GM19025 (cell line): Measurements from ENCODE around the gene SCGB1D4.
"Not testable (repeated sequence)": the region's sequence is repeated elsewhere in the genome, so short reads cannot be mapped to it uniquely, and the experiment has no call there.

Experiments
- ATAC-seq: cut with Tn5 transposase; IDR thresholded peaks from one replicate; pipeline ENCODE4 v1.9.1; 2021; ENCODE audit warnings: mild to moderate bottlenecking, low read depth, moderate library complexity; ENCODE audit not compliant: unreplicated experiment

SCGB1D4 gene, protein sequence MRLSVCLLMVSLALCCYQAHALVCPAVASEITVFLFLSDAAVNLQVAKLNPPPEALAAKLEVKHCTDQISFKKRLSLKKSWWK

DNA sequence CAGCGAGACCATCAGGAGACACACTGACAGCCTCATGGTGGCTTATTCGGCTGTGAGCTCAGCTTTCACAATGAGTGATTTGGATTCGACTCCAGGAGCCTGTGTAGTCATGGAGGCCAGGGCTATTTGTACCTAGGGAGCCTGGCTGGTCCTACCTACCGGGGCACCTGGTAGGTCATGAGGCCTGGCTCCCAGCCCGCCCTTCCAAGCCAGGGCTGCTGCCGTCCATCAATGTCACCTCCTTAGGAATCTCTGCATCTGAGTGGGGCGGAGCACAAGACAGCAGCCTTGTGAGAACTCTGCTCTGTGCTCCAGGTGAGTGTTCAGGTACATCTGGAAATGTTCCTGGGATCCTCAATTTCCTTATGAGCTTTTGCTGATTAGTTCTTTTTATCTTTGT, at the start of gene SCGB1D4:
TSS of gene SCGB1D4 (minus strand) at position 101 of the 400 bp plus-strand sequence. CDS start at position 36, 65 bp downstream.
- ATAC-seq = no peak

DNA sequence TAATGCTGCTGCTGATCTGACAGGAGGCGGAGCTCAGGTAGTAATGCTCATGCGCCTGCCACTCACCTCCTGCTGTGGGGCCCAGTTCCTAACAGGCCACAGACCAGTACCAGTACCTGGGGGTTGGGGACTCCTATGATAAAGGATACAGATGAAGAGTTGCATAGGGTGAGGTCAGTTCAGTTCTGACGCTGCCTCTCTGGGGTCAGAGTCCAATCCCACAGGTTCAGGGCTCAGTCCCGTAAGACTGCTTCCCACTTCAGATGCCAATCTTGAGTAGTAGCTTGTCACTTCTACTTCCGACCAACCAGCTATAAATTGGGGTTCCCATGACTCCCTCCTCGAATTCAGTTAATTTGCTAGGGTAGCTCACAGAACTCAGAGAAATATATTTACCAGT, 47.0 kb upstream of the SCGB1D4 start:
- no peak for ATAC-seq

DNA sequence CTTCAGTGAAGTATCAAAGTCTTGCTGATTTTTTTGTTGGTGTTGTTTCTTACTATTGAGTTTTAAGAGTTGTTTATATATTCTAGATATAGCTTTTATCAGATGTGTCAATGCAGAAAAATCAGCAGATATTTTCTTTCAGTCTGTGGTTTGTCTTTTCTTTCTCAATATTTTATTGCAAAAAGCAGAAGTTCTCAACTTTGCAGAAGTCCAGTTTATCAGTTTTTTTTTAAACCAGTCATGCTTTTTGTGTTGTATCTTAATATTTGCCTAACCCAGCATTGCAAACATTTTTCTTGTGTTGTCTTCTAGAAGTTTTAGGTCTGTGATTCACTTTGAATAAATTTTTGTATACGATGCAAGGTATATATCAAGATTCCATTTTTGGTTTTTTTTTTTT, 45.3 kb upstream of the SCGB1D4 start:
- ATAC-seq = no peak

DNA sequence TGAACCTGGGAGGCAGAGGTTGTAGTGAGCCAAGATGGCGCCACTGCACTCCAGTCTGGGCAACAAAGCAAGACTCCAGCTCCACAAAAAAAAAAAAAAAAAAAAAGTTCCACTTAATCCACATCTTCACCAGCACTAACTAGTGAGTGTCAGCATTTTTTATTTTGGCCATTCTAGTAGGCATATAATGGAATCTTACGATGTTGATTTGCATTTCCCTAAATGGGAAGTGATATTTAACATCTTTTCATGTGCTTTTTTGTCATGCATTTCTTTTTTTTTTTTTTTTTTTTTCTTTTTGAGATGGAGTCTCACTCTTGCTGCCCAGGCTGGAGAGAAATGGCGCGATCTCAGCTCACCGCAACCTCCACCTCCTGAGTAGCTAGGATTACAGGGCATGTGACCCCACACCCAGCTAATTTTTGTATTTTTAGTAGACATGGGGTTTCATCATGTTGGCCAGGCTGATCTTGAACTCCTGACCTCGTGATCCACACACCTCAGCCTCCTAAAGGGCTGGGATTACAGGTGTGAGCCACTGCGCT, 44.8 kb upstream of the SCGB1D4 start:
- not testable (repeated sequence) for ATAC-seq

DNA sequence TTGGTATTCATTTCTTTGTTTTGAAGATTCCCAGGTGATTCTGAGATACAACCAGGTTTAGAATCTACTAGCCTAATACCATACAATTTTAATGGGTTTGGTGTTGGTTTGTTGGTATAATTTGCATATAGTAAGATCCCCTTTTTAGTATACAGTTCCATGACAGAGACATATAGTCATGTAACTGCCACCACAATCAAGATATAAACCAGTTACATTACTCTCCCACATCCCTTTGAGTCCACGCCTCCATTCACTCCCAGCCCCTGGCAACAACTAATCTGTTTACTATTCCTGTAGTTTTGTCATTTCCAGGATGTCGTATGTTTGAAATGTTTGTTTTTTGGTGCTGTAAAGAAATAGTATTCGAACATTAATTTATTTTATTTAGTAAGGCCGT, 42.7 kb upstream of the SCGB1D4 start:
- ATAC-seq = no peak

DNA sequence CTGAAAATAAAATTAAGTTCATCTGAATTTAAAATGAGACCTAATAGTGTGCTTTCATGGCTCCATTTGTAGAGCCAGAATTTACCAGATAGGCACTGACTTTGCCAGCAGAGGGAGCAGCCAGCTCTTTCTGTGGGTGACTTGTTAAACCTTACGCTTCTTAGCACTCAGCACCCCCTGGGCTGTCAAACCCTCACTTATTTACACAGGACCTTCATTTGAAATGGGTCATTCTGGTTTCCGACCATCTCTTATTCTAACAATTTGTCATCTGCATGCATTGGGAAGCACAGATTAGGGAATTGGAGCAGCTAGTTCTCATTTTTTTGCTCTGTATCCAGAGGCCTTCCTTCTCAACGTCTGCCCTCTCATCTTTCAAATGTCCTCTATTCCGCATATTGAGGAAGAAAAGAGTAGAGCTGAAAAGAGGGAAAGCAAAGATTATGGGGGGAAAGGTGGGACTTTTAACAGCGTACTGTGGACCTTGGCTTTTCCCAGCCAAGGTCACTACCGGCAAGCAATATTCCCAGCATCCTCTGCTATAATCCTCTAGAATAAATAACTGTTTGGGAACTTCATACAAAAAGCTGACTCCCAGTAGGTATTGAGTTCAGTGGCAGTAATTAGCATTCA, 41.5 kb upstream of the SCGB1D4 start:
- no peak for ATAC-seq

DNA sequence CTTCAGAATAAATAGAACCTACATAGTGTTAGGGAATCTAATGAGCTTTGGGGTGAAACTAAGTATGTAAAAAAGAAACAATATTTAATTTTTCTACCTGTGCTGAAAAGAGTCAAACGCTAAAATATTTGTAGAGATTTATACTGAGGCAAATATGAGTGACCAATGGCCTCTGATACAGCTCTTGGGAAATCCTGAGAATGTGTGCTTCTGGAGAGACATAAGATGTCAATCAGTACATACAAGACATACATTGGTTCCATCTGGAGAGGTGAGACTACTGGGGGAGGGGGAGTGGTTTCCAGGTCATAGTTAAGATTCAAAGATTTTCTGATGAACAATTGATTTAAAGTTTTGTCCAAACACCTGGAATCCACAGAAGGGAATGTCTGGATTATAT, 39.3 kb upstream of the SCGB1D4 start:
- no peak for ATAC-seq

DNA sequence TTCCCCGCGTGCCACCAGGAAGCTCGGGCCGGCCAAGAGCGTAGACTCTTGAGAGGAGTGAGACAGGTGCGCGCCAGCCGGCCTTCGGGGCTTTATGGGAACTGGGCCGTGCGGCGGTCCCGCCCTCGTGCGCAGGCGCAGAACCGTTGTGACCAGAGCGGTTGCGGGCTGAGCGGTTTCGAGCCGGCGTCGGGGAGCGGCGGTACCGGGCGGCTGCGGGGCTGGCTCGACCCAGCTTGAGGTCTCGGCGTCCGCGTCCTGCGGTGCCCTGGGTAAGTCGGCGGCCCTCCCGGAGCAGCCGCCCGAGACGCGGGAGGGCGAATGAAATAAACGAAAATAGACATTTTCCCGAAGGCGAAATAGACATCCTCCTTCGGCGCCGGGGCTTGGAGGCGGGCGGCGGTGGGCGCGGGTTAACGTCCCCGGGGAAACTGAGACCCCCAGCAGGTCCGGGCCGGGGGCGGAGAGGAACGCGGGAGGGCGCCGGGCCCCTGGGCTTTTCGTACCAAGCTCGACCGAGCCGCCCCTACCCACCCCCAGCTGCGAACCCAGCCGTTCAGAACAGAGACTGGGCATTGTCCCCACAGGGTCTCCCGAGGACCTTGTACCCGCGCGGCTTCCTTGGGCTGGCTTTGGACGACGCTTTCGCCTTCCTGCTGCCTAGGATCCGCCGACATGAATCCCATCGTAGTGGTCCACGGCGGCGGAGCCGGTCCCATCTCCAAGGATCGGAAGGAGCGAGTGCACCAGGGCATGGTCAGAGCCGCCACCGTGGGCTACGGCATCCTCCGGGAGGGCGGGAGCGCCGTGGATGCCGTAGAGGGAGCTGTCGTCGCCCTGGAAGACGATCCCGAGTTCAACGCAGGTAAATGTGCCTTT, 38.7 kb upstream of the SCGB1D4 start, which contains the start of gene ASRGL1:
TSS of gene ASRGL1 (plus strand) at position 146 of the 879 bp plus-strand sequence. CDS start at position 676, 530 bp downstream.
- ATAC-seq = no peak

DNA sequence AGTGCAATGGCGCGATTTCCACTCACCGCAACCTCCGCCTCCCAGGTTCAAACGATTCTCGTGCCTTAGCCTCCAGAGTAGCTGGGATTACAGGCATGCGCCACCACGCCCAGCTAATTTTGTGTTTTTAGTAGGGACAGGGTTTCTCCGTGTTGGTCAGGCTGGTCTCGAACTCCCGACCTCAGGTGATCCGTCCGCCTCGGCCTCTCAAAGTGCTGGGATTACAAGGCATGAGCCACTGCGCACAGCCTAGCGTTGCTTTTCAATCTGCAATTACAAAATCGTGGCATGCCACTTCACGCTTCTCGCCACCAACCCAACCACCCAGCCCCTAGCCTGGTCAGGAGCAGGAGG, 38.1 kb upstream of the SCGB1D4 start:
- not testable (repeated sequence) for ATAC-seq

DNA sequence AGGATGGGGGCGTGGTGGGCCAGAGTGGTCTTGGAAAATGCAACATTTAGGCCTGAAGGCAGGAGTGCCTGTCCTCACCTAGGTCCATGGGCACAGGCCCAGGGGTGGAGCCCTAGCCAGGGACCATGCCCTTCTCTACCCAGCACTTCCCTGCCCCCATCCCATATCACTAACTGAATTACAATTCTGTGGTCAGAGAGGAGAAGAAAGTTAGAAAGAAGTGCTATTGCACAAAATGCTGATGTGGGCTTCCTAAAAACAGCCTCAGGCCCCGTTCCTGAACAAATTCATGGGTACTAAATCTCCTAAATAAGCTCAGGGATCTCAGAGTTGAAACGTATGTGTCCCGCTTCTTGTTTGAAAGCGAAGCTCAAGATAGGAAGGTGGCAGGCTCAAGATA, 34.9 kb upstream of the SCGB1D4 start:
- no peak for ATAC-seq

DNA sequence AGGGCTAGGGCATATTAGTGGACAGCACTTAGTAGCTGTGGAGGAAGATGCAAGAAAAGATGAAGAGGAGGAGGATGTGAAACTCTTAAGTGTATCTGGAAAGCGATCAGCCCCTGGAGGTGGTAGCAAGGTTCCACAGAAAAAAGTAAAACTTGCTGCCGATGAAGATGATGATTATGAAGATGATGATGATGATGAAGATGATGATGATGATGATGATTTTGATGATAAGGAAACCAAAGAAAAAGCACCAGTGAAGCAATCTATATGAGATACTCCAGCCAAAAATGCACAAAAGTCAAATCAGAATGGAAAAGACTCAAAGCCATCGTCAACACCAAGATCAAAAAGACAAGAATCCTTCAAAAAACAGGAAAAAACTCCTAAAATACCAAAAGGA, 32.4 kb upstream of the SCGB1D4 start:
- ATAC-seq = not testable (repeated sequence)

DNA sequence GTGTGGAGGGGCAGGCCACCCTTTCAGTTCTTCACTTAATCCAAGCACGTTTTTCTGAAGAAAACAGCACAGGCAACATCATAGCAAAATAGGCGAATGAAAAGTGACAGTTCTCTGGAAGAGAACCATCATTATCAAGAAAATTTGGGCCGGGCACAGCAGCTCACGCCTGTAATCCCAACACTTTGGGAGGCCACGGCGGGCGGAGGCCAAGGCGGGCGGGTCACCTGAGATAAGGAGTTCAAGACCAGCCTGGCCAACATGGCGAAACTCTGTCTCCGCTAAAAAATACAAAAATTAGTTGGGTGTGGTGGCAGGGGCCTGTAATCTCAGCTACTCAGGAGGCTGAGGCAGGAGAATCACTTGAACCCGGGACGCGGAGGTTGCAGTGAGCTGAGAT, 28.7 kb upstream of the SCGB1D4 start:
- ATAC-seq = not testable (repeated sequence)

DNA sequence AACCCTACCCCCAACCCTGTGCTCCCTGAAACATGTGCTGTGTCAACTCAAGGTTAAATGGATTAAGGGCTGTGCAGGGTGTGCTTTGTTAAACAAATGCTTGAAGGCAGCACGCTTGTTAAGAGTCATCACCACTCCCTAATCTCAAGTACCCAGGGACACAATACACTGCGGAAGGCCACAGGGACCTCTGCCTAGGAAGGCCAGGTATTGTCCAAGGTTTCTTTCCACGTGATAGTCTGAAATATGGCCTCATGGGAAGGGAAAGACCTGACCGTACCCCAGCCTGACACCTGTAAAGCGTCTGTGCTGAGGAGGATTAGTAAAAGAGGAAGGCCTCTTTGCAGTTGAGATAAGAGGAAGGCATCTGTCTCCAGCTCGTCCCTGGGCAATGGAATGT, 27.8 kb upstream of the SCGB1D4 start:
- ATAC-seq = not testable (repeated sequence)

DNA sequence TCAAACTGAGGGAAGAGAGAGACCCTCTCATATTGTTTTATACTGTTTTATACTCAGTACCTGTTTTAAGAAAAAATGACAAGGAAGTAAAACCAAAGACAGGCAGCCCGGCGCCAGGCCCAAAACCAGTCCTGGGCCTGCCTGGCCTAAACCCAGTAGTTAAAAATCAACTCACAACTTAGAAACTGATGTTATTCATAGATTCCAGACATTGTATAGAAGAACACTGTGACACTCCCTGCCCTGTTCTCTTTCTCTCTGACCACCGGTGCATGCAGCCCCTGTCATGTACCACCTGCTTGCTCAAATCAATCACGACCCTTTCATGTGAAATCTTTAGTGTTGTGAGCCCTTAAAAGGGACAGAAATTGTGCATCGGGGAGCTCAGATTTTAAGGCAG, 26.9 kb upstream of the SCGB1D4 start:
- not testable (repeated sequence) for ATAC-seq

DNA sequence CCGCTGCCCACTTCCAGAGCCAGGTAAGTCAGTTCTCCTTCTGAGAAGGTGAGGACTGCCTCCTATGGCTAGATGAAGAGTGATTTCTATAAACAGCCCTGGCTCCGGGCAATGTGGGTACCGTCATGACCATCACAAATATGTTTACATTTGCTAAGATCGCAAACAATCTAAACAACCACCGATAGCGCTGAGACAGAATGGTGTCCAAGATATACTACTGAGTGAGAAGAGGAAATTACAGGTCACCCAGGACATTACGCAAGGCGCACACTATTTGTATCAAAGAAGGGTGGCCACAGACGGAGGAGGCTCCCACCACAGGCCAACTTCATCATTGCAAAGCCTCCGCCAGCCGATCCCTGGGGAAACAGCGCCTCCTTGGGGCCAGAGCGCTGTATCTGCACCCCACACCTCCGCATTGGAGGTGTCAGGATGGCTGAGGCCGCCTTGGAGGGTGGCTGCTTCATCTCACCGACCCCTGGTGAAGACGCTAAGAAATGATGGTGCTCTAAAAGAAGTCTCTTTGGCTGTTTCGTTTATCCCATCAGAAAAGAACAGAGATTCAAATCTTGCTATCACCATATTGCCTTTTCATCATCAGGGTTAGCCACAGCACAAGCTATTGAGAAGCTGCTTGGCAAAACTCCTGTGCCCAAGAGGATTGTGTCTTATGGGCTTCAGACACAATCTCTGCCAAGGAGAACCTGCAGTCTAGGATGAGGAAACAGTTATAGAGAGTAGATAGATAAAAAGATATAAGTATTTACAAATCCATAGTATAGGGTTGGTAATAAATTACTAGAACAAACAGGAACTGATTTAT, 26.1 kb upstream of the SCGB1D4 start:
- ATAC-seq = no peak

DNA sequence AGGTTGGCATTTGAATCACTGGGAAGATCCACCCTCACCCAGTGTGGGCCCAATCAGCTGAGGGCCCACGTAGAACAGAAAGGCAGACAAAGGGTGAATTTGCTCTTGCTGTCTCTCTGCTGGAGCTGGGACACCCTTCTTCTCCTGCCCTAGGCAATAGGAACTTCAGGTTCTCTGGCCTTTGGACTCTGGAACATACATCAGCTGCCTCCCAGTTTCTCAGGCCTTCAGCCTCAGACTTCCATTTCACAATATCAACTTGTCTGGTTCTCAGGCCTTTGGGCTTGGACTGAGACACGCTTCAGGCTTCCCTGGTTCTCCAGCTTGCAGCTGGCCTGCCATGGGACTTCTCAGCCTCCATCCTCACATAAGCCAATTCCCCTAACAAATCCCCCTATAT, 23.6 kb upstream of the SCGB1D4 start:
- no peak for ATAC-seq

DNA sequence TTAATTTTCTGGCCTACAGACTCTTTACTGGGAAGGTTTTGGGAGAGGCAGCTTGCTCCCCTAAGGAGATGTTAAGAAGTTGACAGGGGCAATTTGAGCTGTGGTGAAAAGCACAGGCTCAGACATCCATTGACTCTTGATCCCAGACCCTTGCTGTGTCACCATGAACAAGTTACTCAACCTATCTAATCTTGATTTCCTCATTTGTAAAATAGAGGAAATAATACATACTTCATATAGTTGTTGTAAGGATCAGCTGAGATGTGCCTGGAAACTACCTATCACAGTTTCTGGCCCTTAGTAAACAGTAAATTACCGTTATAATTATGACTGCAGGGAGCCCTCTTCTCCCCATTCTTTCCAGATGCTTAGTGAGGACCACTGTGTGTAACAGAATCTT, 16.6 kb upstream of the SCGB1D4 start:
- ATAC-seq = no peak

DNA sequence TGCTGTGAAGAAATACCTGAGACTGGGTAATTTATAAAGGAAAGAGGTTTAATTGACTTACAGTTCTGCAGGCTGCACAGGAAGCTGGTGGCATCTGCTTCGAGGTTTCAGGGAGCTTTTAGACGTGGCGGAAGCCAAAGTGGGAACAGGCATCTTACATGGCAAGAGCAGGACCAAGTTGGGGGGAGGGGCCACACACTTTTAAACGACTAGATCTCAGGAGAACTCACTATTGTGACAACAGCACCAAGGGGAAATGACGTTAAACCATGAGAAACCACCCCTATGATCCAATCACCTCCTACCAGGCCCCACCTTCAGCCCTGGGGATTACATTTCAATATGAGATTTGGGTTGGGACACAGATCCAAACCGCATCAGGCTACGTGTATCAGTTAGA, 11.1 kb upstream of the SCGB1D4 start:
- ATAC-seq = no peak

DNA sequence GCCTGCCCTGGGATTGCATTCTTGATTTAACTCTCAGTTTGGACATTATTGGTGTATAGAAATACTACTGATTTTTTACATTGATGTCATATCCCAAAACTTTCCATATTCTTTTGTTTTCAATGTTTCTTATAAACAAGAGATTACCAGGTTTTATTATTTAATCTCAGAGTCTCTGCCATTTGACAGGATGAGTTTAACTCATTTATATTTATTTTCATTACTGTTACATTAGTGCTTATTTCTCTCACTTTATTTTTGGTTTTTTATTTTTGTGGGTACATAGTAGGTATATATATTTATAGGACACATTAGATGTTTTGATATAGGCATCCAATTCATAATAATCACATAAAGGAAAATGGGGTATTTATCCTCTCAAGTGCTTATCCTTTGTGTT, 9.1 kb upstream of the SCGB1D4 start:
- no peak for ATAC-seq

DNA sequence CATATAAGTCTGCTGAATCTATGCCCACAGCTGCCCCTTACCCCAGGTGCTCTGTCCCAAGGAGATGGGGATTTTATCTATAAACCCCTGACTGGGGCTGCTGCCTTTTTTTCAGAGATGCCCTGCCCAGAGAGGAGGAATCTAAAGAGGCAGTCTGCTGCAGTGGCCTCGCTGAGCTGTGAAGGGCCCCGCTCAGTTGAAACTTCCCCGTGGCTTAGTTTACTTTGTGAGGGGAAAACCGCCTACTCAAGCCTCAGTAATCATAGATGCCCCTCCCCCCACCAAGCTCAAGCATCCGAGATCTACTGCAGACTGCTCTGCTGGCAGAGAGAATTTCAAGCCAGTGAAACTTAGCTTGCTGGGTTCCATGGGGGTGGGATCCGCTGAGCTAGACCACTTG, 7.4 kb upstream of the SCGB1D4 start:
- no peak for ATAC-seq

DNA sequence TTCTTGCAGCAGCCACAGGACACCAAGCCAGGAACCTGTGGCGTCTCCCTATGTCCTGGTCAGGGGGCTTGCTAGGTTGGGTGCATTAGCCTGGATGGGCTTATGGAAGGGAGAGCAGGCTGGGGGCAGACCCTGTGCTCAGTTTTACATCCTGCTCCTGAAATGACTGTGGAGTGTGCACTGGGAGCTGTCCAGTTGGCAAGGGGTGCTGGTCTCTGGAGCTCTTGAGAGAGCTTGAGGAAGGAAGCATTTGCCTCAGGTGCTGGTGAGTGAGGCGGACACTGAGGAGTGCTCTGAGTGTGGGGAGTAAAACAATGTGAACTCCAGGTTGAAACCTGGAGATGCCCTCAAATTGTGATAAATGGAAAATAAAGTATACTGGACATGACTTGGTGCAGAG, 3.4 kb downstream of the SCGB1D4 start:
- no peak for ATAC-seq
